ENCODE results near the gene LBP.
"Not testable (repeated sequence)": the region's sequence is repeated elsewhere in the genome, so short reads cannot be mapped to it uniquely, and the experiment has no call there.

DNA sequence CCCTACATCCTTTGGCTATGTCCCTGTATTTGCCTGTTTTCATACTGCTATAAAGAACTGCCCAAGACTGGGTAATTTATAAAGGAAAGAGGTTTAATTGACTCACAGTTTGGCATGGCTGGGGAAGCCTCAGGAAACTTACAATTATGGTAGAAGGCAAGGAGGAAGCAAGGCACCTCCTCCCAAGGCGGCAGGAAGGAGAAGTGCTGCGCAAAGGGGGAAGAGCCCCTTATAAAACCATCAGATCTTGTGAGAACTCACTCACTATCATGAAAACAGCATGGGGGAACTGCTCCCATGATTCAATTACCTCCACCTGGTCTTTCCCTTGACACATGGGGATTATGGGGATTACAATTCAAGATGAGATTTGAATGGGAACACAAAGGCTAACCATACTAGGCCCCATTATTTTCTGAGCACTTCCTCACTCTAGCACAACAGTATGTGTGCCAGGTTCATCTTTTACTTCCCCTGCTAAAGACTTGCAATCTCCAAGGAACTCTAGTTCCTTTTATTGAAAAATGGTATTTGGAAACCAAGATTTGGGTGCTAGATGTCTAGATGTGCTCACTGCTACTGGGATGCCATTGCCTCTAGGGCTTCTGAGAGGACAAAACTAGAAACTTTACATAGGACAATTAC lies 49.6 kb downstream of the LBP start:
- not testable (repeated sequence) for TF ChIP-seq CTCF (IDR thresholded peaks at IDR 0.05; ENCODE audit: borderline replicate concordance, extremely low read depth, low read length, poor library complexity, severe bottlenecking); EZH2 (IDR thresholded peaks at IDR 0.05; ENCODE audit: borderline replicate concordance, low read depth, low read length, severe bottlenecking)

Data from DND-41 (cell line).